ENCODE measurements around the gene SAMD13. TPM values are rescaled to one million over a fixed set of nuclear protein-coding genes. Genes with fewer than 3 reads are reported as not detected.

Gene SAMD13
- total and polyA plus RNA-seq, 2 of the 4 experiments (the other 2 are of a cell fraction) = 0.27 to 0.36 TPM

GRCh38 chr1:84277343-84278059 lies 24.0 kb upstream of the SAMD13 start:
- ChIA-PET POLR2A (ENCODE audit: unreplicated experiment) (no interaction called here), CTCF (no interaction called here)
- DNase-seq (peak; percentile 40), ATAC-seq (ENCODE audit: low read depth) (no peak)
- in situ Hi-C loops (cut with MboI; ENCODE audit: low sequenced_read_pairs) (no loop called here), dilution Hi-C loops (cut with HindIII; ENCODE audit: low sequenced_read_pairs, unreplicated experiment) (no loop called here), intact Hi-C loops (cut with micrococcal nuclease) (no loop called here)
- no peak overlapping the region for H4K8ac ChIP-seq (ENCODE audit: low read depth in 2 of 2, low read length in 2 of 2)
- no peaks in the 10 kb centered on the region for H3K36me3 ChIP-seq (ENCODE audit: control insufficient read depth, insufficient read depth, low read length)
- no peaks in the 10 kb centered on the region for H4K20me1 ChIP-seq (ENCODE audit: insufficient read depth, low read length)
- WGBS, 2 experiments (ENCODE audit: extremely low coverage in 2 of 2, insufficient read length in 1 of 2) = no CpG with 5 or more reads among the region's 1 CpG
- no peak overlapping the region for H4K91ac ChIP-seq (ENCODE audit: insufficient read depth, low read depth, low read length)
- no peak overlapping the region for H3K9ac ChIP-seq (ENCODE audit: low read depth, low read length)
- no peak overlapping the region for H3K4me2 ChIP-seq (ENCODE audit: low read depth, low read length)
- H2AFZ ChIP-seq (replicated peaks; ENCODE audit: low read length, poor library complexity) = no peak overlapping the region
- no peak overlapping the region for H3K4ac ChIP-seq (ENCODE audit: low read depth, low read length)
- H2AK9ac ChIP-seq (replicated peaks; ENCODE audit: low read depth, low read length, poor library complexity) = no peak overlapping the region
- no peaks in the 10 kb centered on the region; the same call in 1 of the 2 replicates for H3K27me3 ChIP-seq (ENCODE audit: control insufficient read depth, insufficient read depth, low read length)
- H2BK5ac ChIP-seq (ENCODE audit: low read depth, low read length, poor library complexity, severe bottlenecking) = no peak overlapping the region
- H3K56ac ChIP-seq (ENCODE audit: extremely low read depth, insufficient read depth, low read length) = no peak overlapping the region
- no peak overlapping the region for H4K5ac ChIP-seq (ENCODE audit: low read depth, low read length)
- peaks cover 3% of the 10 kb centered on the region for H3K4me1 ChIP-seq (ENCODE audit: control insufficient read depth, insufficient read depth, low read length)
- H3K79me1 ChIP-seq (ENCODE audit: low read depth in 1 of 2, low read length in 2 of 2) = no peaks in the 10 kb centered on the region
- H2BK20ac ChIP-seq (ENCODE audit: low read depth, low read length) = no peak overlapping the region
- BruUV-seq (replicated peaks) = no TSS peak
- no peak overlapping the region for H2BK15ac ChIP-seq (ENCODE audit: low read depth, low read length)
- H3K4me3 ChIP-seq (ENCODE audit: insufficient read depth, low read depth, low read length) = no peak overlapping the region
- H3K14ac ChIP-seq (replicated peaks; ENCODE audit: low read depth, low read length) = no peak overlapping the region
- no peaks in the 10 kb centered on the region for H3K9me1 ChIP-seq (ENCODE audit: insufficient read depth, low read length)
- no peak overlapping the region for H2BK120ac ChIP-seq (ENCODE audit: low read depth, low read length)
- H3K18ac ChIP-seq (ENCODE audit: low read depth, low read length) = no peak overlapping the region
- peak; percentile 87 for TF ChIP-seq CEBPB (IDR thresholded peaks at IDR 0.05; ENCODE audit: low read depth, low read length)
- TF ChIP-seq RFX5 (IDR thresholded peaks at IDR 0.05; ENCODE audit: low read depth, low read length) = no peak
- no peak for TF ChIP-seq ELK1 (IDR thresholded peaks at IDR 0.05; ENCODE audit: borderline replicate concordance, low read depth, low read length)
- TF ChIP-seq RAD21 (IDR thresholded peaks at IDR 0.05; ENCODE audit: low read length) = no peak
- no peak for TF ChIP-seq POLR2A (IDR thresholded peaks at IDR 0.05; ENCODE audit: low read depth, low read length)
- no peak for TF ChIP-seq NFE2L2 (IDR thresholded peaks at IDR 0.05; ENCODE audit: low read depth, low read length)
- no peak for TF ChIP-seq MXI1 (IDR thresholded peaks at IDR 0.05; ENCODE audit: borderline replicate concordance, low read depth, low read length)
- TF ChIP-seq, protein P1, sequence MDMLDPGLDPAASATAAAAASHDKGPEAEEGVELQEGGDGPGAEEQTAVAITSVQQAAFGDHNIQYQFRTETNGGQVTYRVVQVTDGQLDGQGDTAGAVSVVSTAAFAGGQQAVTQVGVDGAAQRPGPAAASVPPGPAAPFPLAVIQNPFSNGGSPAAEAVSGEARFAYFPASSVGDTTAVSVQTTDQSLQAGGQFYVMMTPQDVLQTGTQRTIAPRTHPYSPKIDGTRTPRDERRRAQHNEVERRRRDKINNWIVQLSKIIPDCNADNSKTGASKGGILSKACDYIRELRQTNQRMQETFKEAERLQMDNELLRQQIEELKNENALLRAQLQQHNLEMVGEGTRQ (IDR thresholded peaks at IDR 0.05; ENCODE audit: low read depth, low read length) = no peak
- no peak overlapping the region for H3K23ac ChIP-seq (ENCODE audit: low read depth, low read length)
- no peaks in the 10 kb centered on the region for H3K9me3 ChIP-seq (ENCODE audit: control insufficient read depth, insufficient read depth, low read length)
- no peak overlapping the region for H3K27ac ChIP-seq (ENCODE audit: insufficient read depth, low read length)
- no peak overlapping the region for H2AK5ac ChIP-seq (ENCODE audit: low read depth, low read length)
